ENCODE data around the gene HNRNPU. TPM values are rescaled to one million over a fixed set of nuclear protein-coding genes. Genes with fewer than 3 reads are reported as not detected.
A peak's percentile ranks its signal among the peaks of the same experiment; 100 is the strongest.

Gene HNRNPU
- total RNA-seq, 4 donors from 2014 or later, result 284 to 367 (median 323) TPM

GRCh38 chr1:244854865-244855578 is 9.3 kb downstream of the HNRNPU start:
- WGBS, 2 donors (ENCODE audit: low coverage in 1 of 2), result 52 to 63% methylated on average over 5 to 7 of the region's 7 CpGs
- ATAC-seq, result no peak
- Histone ChIP-seq H3K4me1 (peaks cover 12 to 92% (median 16%) of the 10 kb centered on the region in 3 donors), H3K27ac (peak overlapping the region in 2 of 4 donors; percentile 4 to 29), H3K36me3 (peaks cover 56 to 100% of the 10 kb centered on the region in 2 donors), H3K27me3 (no peaks in the 10 kb centered on the region), H3K4me3 (no peak overlapping the region), H3K9me3 (no peaks in the 10 kb centered on the region)
- TF ChIP-seq EP300 (IDR thresholded peaks at IDR 0.05) (no peak), POLR2A (IDR thresholded peaks at IDR 0.05) (no peak), CTCF (IDR thresholded peaks at IDR 0.05) (no peak), POLR2AphosphoS5 (IDR thresholded peaks at IDR 0.05) (no peak)

GRCh38 chr1:244854166-244854565 is 10.2 kb downstream of the HNRNPU start:
- H3K9me3 ChIP-seq, result no peaks in the 10 kb centered on the region
- no peaks in the 10 kb centered on the region for H3K27me3 ChIP-seq
- peaks cover 10 to 90% (median 14%) of the 10 kb centered on the region in 3 donors for H3K4me1 ChIP-seq
- 53 to 60% methylated on average over 5 of the region's 5 CpGs for WGBS, 2 donors (ENCODE audit: low coverage in 1 of 2)
- H3K27ac ChIP-seq, result no peak overlapping the region
- TF ChIP-seq EP300 (IDR thresholded peaks at IDR 0.05) (no peak), CTCF (IDR thresholded peaks at IDR 0.05) (no peak), POLR2A (IDR thresholded peaks at IDR 0.05) (no peak), POLR2AphosphoS5 (IDR thresholded peaks at IDR 0.05) (no peak)
- peaks cover 56 to 98% of the 10 kb centered on the region in 2 donors for H3K36me3 ChIP-seq
- ATAC-seq, result no peak
- no peak overlapping the region for H3K4me3 ChIP-seq

GRCh38 chr1:244852694-244853093 is 11.6 kb downstream of the HNRNPU start:
- Histone ChIP-seq H3K27ac (no peak overlapping the region), H3K27me3 (no peaks in the 10 kb centered on the region), H3K36me3 (peaks cover 53 to 98% of the 10 kb centered on the region in 2 donors), H3K9me3 (no peaks in the 10 kb centered on the region), H3K4me1 (peaks cover 2 to 88% (median 12%) of the 10 kb centered on the region in 3 donors), H3K4me3 (no peak overlapping the region)
- ATAC-seq, result no peak
- TF ChIP-seq EP300 (IDR thresholded peaks at IDR 0.05), result no peak
- TF ChIP-seq CTCF (IDR thresholded peaks at IDR 0.05), result no peak
- no peak for TF ChIP-seq POLR2AphosphoS5 (IDR thresholded peaks at IDR 0.05)
- no peak for TF ChIP-seq POLR2A (IDR thresholded peaks at IDR 0.05)
- 94 to 100% methylated on average over 1 of the region's 1 CpG for WGBS, 2 donors (ENCODE audit: low coverage in 1 of 2)

- WGBS, 2 donors (ENCODE audit: low coverage in 1 of 2), result 75 to 80% methylated on average over 4 of the region's 4 CpGs
- ATAC-seq, result no peak
- no peaks in the 10 kb centered on the region for H3K27me3 ChIP-seq
- peaks cover 47 to 97% of the 10 kb centered on the region in 2 donors for H3K36me3 ChIP-seq
- peaks cover 2 to 78% (median 12%) of the 10 kb centered on the region in 3 donors for H3K4me1 ChIP-seq
- H3K9me3 ChIP-seq, result no peaks in the 10 kb centered on the region
- H3K27ac ChIP-seq, result peak overlapping the region in 1 of 4 donors; percentile 29
- H3K4me3 ChIP-seq, result no peak overlapping the region
- TF ChIP-seq EP300 (IDR thresholded peaks at IDR 0.05), result no peak
Observed at GRCh38 chr1:244851546-244852231, 12.7 kb downstream of the HNRNPU start.

- Histone ChIP-seq H3K27ac (no peak overlapping the region), H3K4me1 (peaks cover 2 to 70% (median 12%) of the 10 kb centered on the region in 3 donors), H3K9me3 (no peaks in the 10 kb centered on the region), H3K27me3 (no peaks in the 10 kb centered on the region), H3K4me3 (no peak overlapping the region), H3K36me3 (peaks cover 40 to 97% of the 10 kb centered on the region in 2 donors)
- no peak for ATAC-seq
- TF ChIP-seq POLR2AphosphoS5 (IDR thresholded peaks at IDR 0.05) (no peak), CTCF (IDR thresholded peaks at IDR 0.05) (no peak), EP300 (IDR thresholded peaks at IDR 0.05) (no peak), POLR2A (IDR thresholded peaks at IDR 0.05) (no peak)
- WGBS, 2 donors (ENCODE audit: low coverage in 1 of 2), result 92 to 100% methylated on average over 2 of the region's 2 CpGs
Observed at GRCh38 chr1:244850896-244851295, 13.4 kb downstream of the HNRNPU start.
